GM12864 (cell line): ENCODE data around the gene ABCC4.
"Not testable (repeated sequence)": the region's sequence is repeated elsewhere in the genome, so short reads cannot be mapped to it uniquely, and the experiment has no call there.

Source experiments
- DNase-seq: peaks from one replicate; pipeline ENCODE4 v3.0.0-alpha.2; 2011; ENCODE audit warnings: low read depth
- H3K4me3 ChIP-seq: 2 replicates; pipeline ENCODE4 v1.5.1; 2011; ENCODE audit warnings: mild to moderate bottlenecking, low read depth, low read length, control low read depth
- TF ChIP-seq, protein P1 (sequence below): IDR thresholded peaks from 2 replicates; pipeline ENCODE4 v1.5.1; 2011; ENCODE audit warnings: low read depth, mild to moderate bottlenecking, moderate library complexity, low read length, control low read depth, inconsistent platforms; ENCODE audit errors: missing control alignments

ABCC4 gene

GRCh38 chr13:95197548-95197947, 103.7 kb downstream of the ABCC4 start:
- TF ChIP-seq, protein P1, sequence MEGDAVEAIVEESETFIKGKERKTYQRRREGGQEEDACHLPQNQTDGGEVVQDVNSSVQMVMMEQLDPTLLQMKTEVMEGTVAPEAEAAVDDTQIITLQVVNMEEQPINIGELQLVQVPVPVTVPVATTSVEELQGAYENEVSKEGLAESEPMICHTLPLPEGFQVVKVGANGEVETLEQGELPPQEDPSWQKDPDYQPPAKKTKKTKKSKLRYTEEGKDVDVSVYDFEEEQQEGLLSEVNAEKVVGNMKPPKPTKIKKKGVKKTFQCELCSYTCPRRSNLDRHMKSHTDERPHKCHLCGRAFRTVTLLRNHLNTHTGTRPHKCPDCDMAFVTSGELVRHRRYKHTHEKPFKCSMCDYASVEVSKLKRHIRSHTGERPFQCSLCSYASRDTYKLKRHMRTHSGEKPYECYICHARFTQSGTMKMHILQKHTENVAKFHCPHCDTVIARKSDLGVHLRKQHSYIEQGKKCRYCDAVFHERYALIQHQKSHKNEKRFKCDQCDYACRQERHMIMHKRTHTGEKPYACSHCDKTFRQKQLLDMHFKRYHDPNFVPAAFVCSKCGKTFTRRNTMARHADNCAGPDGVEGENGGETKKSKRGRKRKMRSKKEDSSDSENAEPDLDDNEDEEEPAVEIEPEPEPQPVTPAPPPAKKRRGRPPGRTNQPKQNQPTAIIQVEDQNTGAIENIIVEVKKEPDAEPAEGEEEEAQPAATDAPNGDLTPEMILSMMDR = no peak
- no peak for DNase-seq

GRCh38 chr13:95195146-95195545, 106.1 kb downstream of the ABCC4 start:
- DNase-seq = no peak
- TF ChIP-seq, protein P1 = no peak
- no peak overlapping the region for H3K4me3 ChIP-seq

More at GRCh38 chr13:95197548-95197947, 103.7 kb downstream of the ABCC4 start:
- no peak overlapping the region for H3K4me3 ChIP-seq

DNA sequence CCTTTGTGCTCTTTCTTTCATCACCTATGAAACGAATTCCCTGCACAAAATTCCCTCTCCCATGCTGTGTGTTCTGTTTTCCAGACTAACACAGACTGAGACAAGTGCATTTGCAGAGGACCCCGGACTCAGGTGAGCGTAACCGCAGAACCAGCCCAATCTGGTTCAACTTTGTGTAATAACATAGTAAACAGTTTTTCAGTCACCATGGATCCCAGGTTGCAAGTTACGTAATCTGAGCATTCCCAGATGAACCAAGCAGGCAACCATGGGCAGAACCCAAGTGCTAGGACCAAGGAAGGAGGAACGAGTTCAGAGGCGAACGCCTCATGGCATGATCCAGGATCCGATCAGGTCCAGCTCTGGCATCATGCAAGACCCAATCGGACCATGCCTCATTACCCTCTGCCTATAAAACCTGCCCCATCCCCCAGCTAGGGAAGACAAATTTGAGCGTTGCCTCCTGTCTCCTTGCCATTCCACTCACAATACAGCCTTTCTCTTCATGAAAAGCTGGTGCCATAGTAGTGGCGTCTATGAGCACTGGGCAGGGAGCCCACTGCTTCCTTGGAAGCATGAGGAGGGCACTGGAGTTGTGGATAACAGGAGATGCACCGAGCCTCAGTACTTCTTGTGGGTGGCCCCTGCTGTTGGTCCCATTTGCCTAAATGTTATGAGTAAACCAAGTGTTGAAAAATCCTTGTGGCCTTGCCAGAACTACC, 107.6 kb downstream of the ABCC4 start:
- DNase-seq = no peak
- TF ChIP-seq, protein P1 = no peak
- H3K4me3 ChIP-seq = no peak overlapping the region

GRCh38 chr13:95192998-95193397, 108.3 kb downstream of the ABCC4 start:
- TF ChIP-seq, protein P1 = no peak
- H3K4me3 ChIP-seq = no peak overlapping the region
- DNase-seq = no peak

DNA sequence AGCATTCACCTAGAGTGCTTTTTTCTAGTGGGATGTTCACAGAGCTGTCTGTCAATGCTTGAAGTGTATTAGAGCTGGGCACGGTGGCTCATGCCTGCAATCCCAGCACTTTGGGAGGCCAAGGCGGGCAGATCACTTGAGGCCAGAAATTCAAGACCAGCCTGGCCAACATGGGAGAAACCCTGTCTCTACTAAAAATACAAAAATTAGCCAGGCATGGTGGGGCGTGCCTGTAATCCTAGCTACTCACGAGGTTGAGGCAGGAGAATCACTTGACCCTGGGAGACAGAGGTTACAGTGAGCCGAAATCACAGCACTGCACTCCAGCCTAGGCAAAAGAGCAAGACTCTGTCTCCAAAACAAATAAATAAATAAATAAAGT, 108.7 kb downstream of the ABCC4 start:
- not testable (repeated sequence) for DNase-seq

GRCh38 chr13:95191821-95192563, 109.3 kb downstream of the ABCC4 start:
- peak; percentile 49 for DNase-seq
- H3K4me3 ChIP-seq = no peak overlapping the region
- TF ChIP-seq, protein P1 = peak; percentile 95

More for the DNA sequence above, 108.7 kb downstream of the ABCC4 start:
- not testable (repeated sequence) for H3K4me3 ChIP-seq

DNA sequence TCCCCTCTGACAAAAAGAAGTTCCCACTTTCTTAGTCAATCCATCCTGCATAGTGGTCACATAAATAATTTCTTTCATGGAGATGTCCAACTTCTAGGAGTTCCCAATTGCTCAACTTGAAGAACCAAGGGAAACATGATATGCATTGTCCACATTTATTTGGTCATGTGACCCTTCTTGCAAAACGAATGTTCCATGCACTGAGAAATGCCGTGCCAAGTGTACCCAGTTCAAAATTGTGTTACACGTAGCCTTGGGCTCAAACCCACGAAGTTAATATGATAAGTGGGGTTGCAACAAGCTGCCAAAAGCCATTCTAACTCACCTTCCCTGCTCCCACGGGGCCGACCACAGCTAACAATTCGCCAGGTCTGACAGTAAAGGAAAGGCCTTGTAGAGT, 113.1 kb downstream of the ABCC4 start:
- TF ChIP-seq, protein P1 = no peak
- DNase-seq = no peak
- no peak overlapping the region for H3K4me3 ChIP-seq
